LNCAP (cell line): ENCODE results near the gene GLI3.

Source experiments
- TF ChIP-seq, protein P1 (sequence below): fragments of 450-650 bp; IDR thresholded peaks from 2 replicates; pipeline ENCODE4 v1.5.1; 2017; ENCODE audit warnings: mild to moderate bottlenecking

The GLI3 gene

DNA sequence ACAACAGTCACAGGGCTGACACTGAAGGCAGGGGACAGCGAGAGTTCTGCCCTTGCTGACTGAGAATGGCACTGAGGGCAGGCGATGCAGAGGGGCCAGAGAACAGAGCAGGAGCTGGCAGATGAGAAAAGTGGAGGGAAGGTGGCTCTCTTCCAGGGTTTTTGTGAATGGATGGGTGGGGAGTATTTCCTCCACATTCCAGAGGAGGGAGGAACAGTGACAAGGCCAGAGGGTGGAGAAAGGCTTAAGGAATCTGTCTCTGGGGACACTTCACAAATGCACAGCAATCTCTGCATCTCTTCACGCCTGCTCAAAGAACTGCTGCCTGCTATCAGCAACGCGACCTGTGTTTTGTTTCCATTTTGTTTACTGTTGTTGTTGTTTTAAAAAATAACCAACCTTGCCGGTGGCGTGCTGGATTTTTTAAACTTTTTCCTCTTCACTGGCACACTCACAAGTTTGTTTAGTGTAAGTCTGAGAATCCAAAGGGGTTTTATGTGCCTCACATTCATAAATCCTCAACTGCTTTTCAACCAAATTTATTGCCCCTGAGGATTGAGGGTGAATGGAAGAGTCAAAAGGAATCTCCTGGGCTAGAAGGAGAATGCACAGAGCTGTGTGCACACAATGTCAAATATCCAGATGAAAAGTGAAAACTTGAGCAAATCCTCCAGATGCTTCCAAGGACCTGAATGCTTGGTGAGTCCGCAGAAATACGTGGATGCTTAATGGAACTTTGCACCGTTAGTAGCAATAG lies 129.3 kb downstream of the GLI3 start:
- TF ChIP-seq, protein P1, sequence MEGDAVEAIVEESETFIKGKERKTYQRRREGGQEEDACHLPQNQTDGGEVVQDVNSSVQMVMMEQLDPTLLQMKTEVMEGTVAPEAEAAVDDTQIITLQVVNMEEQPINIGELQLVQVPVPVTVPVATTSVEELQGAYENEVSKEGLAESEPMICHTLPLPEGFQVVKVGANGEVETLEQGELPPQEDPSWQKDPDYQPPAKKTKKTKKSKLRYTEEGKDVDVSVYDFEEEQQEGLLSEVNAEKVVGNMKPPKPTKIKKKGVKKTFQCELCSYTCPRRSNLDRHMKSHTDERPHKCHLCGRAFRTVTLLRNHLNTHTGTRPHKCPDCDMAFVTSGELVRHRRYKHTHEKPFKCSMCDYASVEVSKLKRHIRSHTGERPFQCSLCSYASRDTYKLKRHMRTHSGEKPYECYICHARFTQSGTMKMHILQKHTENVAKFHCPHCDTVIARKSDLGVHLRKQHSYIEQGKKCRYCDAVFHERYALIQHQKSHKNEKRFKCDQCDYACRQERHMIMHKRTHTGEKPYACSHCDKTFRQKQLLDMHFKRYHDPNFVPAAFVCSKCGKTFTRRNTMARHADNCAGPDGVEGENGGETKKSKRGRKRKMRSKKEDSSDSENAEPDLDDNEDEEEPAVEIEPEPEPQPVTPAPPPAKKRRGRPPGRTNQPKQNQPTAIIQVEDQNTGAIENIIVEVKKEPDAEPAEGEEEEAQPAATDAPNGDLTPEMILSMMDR, result no peak

DNA sequence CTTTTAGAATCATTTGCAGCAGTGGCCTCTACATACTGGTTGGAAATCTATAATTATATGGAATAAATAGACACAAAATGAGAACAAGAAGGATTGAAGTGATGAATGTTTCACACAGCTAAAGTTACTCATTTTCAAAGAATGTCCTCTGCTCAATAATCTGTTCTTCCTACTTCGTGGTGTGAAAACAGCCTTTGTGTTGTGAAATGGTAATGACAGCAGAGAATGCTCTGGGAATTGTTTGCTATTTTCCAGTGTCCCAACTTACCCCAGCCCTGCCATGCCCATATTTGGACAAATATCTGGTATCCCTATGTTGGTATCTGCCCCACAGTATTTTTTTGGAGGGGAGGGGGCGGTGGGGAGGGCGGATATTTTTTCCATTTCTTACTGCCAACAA lies 130.4 kb downstream of the GLI3 start:
- TF ChIP-seq, protein P1, result no peak

DNA sequence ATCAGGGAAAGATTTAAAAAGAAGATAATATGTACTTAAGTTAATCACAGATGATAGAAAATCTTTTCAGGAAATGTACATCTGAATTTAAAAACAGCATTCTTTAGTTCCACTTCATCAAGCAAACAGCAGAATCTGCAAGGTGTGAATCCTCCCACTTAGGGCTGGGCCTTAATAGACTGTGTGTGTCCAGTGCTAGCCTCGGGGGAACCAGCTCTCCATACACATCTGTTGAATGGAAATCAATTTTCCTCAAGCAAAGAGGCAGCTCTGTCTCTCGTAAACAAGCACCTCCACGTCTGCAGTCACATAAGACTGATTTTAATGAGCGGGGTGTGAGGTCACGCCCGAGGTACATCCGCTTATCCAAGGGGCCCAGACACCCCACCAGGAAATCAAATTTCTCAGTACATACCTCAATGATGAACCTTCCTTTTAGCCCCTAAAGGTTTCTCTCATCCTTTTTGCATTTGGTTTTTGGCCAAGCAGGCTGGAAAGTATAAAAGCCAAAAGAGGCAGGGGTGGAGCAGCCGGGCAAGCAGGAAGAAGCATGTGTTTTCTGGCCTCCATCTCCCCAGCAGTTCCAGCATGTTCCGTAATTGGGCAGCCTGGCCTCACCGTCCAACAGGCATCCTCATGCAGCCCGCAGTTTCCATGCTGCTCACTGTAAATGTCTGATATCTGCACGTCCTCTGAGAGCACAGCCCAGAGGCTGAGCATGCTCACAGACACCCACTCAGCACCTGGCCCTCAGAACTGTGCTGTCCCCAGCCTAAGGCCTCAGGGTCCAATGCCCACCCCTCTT lies 131.3 kb downstream of the GLI3 start:
- TF ChIP-seq, protein P1, result no peak

DNA sequence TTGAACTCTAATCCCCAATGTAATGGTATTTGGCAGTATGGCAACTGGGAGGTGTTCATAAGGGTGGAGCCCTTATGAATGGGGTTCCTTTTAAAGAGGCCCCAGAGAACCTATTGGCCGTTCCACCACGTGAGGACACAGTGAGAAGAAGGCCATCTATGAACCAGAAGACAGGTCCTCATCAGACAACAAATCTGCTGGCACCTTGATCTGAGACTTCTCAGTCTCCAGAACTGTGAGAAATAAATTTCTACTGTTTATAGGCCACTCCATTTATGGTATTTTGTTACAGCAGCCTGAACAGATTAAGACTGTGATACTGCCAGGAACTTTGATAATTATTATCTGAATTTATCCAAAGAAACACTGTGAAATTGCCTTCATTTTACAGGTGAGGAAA lies 132.3 kb downstream of the GLI3 start:
- TF ChIP-seq, protein P1, result no peak

DNA sequence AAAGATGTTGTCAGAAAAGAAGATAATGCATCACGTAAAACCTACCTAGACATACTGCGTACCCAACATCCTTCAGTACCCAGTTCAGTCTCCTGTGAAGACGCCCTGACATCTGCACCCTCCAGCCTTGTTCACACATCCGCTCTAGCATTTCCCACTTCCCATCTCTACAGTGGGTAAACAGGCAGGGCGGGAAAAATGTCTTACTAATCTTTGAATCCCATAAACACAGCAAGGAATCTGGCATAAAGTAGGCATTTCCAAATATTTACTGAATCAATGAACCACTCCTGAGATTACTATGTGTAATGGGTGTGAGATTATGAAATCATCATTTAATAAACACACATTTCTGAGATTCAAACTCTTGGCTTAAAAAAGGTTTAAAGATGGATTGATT lies 132.8 kb downstream of the GLI3 start:
- TF ChIP-seq, protein P1, result no peak

DNA sequence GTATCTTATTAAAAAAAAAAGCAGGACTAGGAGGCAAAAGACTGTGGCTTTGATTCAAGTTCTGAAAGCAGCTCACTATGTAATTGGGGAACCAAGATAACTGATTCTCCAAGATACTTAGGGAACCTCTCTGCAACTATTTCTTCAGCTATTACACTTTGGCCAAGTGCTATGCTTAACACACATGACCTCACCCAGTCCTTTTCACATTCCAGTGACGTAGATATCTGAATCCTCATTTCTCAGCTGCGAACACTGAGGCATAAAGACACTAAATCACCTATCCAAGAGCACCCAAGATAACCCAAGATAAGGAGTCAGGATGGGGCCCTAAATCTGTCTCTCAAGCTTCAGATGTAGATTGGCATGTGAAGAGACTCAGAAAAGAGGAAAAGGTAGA lies 133.6 kb downstream of the GLI3 start:
- TF ChIP-seq, protein P1, result no peak

DNA sequence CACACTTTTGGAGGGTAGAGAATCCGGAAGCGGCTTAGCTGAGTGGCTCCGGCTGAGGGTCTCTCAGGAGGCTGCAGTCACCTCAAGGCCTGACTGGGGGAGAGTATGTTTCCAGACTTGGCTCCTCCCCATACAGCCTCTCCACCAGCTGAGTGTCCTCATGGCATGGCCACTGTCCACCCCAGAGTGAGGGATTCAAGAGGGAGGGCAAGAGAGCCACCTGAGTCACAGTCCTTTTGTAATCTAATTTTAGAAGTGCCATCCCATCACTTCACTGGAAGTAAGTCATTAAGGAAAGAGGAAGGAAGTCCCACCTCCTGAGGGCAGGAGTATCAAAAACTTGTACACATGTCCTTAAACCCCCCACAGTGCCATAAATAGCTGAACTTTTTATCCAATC lies 134.0 kb downstream of the GLI3 start:
- TF ChIP-seq, protein P1, result no peak
